ENCODE measurements around the gene MACF1.

GRCh38 chr1:39404876-39405275 is 200.4 kb downstream of the MACF1 start:
- no peak for TF ChIP-seq CTCF (IDR thresholded peaks at IDR 0.05)
- TF ChIP-seq EZH2 (IDR thresholded peaks at IDR 0.05; ENCODE audit: borderline replicate concordance, insufficient read depth, low read depth, low read length, poor library complexity, severe bottlenecking), result no peak
